Subcutaneous adipose tissue (tissue), 4 donors: ENCODE measurements around the gene CDC42SE1. TPM values are rescaled to one million over a fixed set of nuclear protein-coding genes. Genes with fewer than 3 reads are reported as not detected.

ENCODE experiments used
- total RNA-seq, 4 donors: library from RNA; depleted of rRNA; stranded (reverse); fragments of >200 nt; gene quantifications; one replicate each; pipeline ENCODE4 v1.1.0, GENCODE V29; 2016
- TF ChIP-seq, protein P1 (sequence below): fragments of 450-650 bp; IDR thresholded peaks from one replicate; pipeline ENCODE4 v1.5.1; 2016; ENCODE audit warnings: low read depth, mild to moderate bottlenecking, control low read depth, antibody characterized with exemption, moderate library complexity

The CDC42SE1 gene
- total RNA-seq, 4 donors from 2014 or later = 44.5 to 55.4 (median 47.7) TPM

DNA sequence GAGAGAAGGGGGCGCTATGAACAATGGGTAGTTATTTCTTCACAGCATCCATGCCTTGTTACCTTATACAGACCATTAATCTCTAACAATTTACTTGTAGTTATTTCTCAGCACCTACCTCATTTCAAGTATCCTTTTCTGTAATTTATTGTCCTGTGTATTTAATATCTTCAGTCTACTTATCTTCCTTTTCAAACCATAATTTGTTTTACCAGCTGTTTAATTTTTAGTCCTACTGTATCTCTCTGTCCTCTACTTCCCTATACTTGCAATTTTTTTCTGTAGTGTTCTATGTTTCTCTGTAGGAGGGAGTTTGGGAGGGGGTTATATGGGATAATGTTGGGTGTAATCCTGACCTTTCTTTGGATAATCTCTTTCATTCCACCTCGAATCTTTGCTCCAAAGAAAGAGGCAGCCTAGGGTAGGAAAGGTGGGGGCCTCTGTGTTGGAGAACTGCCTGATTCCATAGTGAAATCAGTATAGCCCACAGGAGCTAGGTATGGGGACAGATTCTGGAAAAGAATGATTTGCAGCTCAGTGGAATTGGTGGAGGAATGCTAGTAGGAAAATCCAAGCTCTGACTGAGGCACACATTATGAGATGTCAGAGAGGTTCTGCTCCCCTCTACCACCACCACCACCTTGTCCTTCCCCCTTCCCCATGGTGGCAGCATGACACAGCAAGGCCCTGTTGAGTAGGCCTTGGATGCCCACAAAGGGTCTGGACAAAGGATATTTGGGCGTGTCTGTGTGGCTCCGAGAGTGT, 1.4 kb upstream of the CDC42SE1 start:
- TF ChIP-seq, protein P1, sequence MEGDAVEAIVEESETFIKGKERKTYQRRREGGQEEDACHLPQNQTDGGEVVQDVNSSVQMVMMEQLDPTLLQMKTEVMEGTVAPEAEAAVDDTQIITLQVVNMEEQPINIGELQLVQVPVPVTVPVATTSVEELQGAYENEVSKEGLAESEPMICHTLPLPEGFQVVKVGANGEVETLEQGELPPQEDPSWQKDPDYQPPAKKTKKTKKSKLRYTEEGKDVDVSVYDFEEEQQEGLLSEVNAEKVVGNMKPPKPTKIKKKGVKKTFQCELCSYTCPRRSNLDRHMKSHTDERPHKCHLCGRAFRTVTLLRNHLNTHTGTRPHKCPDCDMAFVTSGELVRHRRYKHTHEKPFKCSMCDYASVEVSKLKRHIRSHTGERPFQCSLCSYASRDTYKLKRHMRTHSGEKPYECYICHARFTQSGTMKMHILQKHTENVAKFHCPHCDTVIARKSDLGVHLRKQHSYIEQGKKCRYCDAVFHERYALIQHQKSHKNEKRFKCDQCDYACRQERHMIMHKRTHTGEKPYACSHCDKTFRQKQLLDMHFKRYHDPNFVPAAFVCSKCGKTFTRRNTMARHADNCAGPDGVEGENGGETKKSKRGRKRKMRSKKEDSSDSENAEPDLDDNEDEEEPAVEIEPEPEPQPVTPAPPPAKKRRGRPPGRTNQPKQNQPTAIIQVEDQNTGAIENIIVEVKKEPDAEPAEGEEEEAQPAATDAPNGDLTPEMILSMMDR = no peak

DNA sequence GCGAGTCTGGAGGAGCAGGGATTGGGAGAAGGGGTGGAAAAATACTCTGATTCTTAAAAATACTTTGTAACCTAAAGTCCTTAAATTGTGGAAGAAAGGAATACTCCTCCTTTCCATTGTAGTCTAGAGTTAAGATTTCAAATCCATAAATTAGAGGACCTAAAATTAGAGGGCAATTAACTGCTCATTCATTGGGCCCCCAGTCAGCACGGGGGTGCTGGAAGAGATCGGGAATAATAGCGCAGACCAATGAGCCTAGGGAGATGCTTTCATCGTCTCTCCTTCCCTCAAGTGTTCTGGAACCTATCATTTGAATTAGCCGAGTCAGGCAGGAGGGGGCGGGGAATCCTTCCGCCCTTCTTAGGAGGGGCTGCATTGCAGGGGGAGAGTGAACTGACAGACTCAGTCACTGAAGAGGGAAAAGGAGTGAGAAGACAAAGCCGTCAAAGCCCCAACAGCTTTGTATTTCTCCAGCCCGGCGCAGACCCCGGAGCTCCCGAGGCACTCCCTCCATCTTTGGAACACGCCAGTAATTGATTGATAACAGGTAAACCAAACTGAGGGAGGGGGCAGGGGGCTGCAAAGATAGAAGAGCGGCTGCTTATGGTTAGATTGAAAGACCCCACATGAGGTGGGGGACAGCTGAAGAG, 710 bp upstream of the CDC42SE1 start, which contains the start of gene MLLT11:
MLLT11 (plus strand) TSS at position 391 of the 650 bp plus-strand sequence. CDS start 6,828 bp downstream, outside the sequence.
- TF ChIP-seq, protein P1 = no peak

DNA sequence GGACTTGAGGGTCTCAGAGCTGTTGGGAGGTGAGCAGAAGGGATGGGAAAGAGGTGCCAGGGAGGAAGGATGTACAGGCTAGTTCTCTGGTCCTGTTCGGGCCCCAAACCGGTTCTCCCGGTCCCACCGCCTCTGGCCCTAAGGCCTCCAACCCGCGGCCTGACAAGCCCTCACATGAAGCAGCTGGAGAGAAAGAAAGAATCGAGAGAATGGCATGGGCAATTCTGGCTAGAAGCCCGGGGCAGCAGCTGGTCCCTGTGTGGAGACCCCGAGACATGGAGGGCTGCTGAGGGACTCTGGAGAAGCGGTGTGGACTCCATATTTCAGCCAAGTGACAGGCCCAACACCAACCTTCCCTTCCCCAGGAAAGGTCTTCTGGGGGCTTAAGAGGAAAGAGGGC, 730 bp downstream of the CDC42SE1 start:
- TF ChIP-seq, protein P1 = no peak

DNA sequence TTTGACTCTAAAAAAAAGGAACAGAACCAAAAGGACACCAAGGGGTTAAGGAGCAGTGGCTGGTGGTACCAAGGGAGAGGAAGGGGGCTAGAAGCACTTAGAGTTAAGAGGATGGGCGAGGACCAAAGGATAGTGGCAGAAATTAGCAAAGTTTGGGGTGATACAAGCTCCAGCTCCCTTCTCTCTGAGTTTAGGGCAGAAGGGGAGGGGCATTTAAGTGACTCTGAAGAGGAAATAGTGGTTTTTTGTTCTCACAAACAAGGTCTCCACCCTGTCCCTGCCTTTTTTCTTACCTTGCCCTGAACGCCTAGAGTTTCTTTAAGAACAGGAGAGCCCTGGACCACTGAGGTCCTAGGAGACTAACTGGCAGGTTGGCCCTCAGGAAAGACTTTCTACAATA, 3.3 kb downstream of the CDC42SE1 start:
- TF ChIP-seq, protein P1 = no peak

DNA sequence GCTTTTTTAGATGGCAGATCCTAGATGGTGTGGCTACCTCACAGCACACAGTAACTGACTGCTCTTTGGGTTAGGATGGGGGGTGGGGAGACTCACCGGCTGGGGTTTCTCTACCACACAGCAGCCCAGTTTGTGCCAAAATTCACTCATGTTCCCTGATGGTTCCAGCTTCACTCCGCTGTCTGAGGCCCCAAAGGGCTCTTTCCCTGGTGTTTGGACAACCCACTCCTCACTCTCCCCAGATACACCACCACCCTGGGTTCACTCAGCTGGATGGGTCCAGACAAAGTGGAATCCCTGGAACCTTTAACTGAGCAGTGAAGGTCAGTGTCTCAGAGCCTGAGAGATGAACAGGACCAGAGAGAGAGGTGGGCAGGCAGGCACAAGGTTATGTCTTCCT, 3.8 kb downstream of the CDC42SE1 start:
- TF ChIP-seq, protein P1 = no peak

DNA sequence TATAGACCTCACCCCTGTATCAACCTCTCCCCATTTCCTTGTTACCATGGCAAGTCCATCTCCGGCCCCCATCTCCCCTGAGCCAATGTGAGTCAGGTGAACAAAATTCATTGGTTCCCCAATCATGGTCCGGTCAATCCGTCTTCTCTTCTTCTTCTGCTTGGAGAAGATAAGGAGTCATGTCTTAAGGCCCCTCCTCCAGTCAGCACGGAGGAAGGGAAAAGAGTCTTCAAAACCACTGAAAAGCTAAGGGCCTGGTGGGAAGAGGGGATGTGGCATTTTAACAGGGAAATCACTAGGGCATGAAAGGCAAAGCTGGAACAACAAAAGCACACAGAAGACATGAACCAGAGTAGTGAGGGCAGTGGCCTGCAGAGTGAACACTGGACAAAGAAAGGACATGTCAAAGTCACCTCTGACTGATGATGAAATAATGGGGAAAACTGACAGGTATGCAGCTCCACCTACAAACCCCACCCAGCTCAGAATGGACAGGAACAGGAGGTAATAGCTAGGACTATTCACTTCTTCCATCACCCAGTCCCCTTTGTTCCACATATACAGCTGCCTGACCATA, 4.4 kb downstream of the CDC42SE1 start:
- TF ChIP-seq, protein P1 = no peak

DNA sequence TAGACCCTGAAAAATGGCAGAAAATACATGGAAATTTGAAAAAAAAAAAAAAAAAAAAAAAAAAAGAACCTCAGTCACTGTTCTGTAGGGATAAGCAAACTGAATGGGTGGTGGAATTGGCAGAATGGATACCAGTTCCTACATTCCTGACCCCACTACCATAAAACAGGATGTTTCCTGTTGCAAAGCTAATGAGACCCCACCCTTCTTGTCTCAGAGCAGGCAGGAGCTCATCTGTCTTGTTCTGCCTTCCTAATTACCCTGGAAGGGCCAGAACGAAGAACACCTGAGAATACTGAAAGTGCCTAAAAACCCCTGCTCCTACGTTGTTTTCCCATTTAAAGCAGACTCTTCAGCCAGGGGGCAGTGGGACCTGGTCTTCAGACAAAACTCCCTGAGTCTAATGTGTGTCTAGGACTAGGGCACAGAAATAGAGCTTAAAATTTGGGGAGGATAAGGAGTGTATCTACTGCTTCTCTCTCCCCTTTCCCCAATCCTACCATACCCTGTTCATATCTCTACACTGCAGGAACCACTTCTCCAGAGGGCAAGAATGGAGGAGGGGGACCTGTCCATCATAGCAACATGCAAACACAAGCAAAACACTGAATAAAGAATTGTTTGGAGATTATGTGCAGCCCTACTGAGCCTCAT, 7.9 kb downstream of the CDC42SE1 start:
- TF ChIP-seq, protein P1 = no peak
